ENCODE measurements around the gene POLR3GL. TPM values are rescaled to one million over a fixed set of nuclear protein-coding genes. Genes with fewer than 3 reads are reported as not detected.

Gene POLR3GL
- total RNA-seq, 1 experiment from 2014 or later: 7.9 TPM

- H3K27ac Mint-ChIP-seq: no peak overlapping the region
- no peak for TF ChIP-seq CTCF (conservative IDR thresholded peaks at IDR 0.05)
Observed at GRCh38 chr1:145949219-145949618, 15.3 kb upstream of the POLR3GL start.

More at GRCh38 chr1:145949219-145949618, 15.3 kb upstream of the POLR3GL start:
- H2AK5ac ChIP-seq (ENCODE audit: insufficient read length, low read length): no peak overlapping the region
- no peak overlapping the region for H3K27ac ChIP-seq (ENCODE audit: insufficient read length, low read depth, low read length)
- no peak overlapping the region for H3K4me2 ChIP-seq (ENCODE audit: insufficient read depth, insufficient read length, low read length)
- Mint-ChIP-seq H3K27me3 (ENCODE audit: low read depth) (no peaks in the 10 kb centered on the region), H3K36me3 (ENCODE audit: insufficient read depth in 1 of 3, low read depth in 3 of 3) (no peaks in the 10 kb centered on the region), H3K9me3 (no peaks in the 10 kb centered on the region), H3K4me3 (no peak overlapping the region), H3K4me1 (peaks cover 16 to 21% of the 10 kb centered on the region in 2 experiments)
- no peak overlapping the region for H3K23ac ChIP-seq (ENCODE audit: insufficient read length, low read depth, low read length)
- H3K27me3 ChIP-seq (ENCODE audit: insufficient read depth, low read length): no peaks in the 10 kb centered on the region
- no peak overlapping the region for H3T11ph ChIP-seq (ENCODE audit: low read length)
- no peak overlapping the region for H3K4ac ChIP-seq (ENCODE audit: low read depth, low read length)
- no peak overlapping the region for H2BK120ac ChIP-seq (ENCODE audit: low read depth, low read length, poor library complexity, severe bottlenecking)
- H4K8ac ChIP-seq (replicated peaks; ENCODE audit: insufficient read length, low read depth, low read length): no peak overlapping the region
- no peak overlapping the region for H3K18ac ChIP-seq (ENCODE audit: insufficient read length, low read depth, low read length)
- H3K79me1 ChIP-seq (ENCODE audit: insufficient read depth, low read depth, low read length, poor library complexity, severe bottlenecking): no peaks in the 10 kb centered on the region
- WGBS (ENCODE audit: extremely low coverage, insufficient read length, low lambda C conversion rate): no CpG with 5 or more reads among the region's 4 CpGs
- no peak overlapping the region for H3K14ac ChIP-seq (ENCODE audit: insufficient read depth, low read length)
- no peak overlapping the region for H3K9ac ChIP-seq (ENCODE audit: extremely low read depth, insufficient read length, low read length)
- no peak overlapping the region for H2BK15ac ChIP-seq (ENCODE audit: low read depth, low read length)
- H3K23me2 ChIP-seq (ENCODE audit: insufficient read length, low read depth, low read length, poor library complexity, severe bottlenecking): no peaks in the 10 kb centered on the region
- no peak for DNase-seq
- H4K5ac ChIP-seq (ENCODE audit: insufficient read length, low read depth, low read length): no peak overlapping the region
- H2AFZ ChIP-seq (ENCODE audit: low read length): no peak overlapping the region
- no peak overlapping the region for H4K91ac ChIP-seq (ENCODE audit: insufficient read length, low read depth, low read length)
- no peak overlapping the region for H3K56ac ChIP-seq (ENCODE audit: insufficient read length, low read depth, low read length)
- peaks cover 6% of the 10 kb centered on the region; the same call in 1 of the 2 replicates for H3K4me1 ChIP-seq (ENCODE audit: insufficient read depth, low read length)
- H3K79me2 ChIP-seq (ENCODE audit: insufficient read depth, low read length): no peaks in the 10 kb centered on the region
- H4K20me1 ChIP-seq (ENCODE audit: control insufficient read depth, insufficient read depth, insufficient read length): no peaks in the 10 kb centered on the region
- H2BK5ac ChIP-seq (ENCODE audit: insufficient read length, low read length): no peak overlapping the region
- no peaks in the 10 kb centered on the region for H3K9me3 ChIP-seq (ENCODE audit: control insufficient read depth, low read depth, low read length)
- H2BK20ac ChIP-seq (ENCODE audit: low read depth, low read length, poor library complexity, severe bottlenecking): no peak overlapping the region
- H2BK12ac ChIP-seq (ENCODE audit: insufficient read length, low read depth, low read length): no peak overlapping the region

Measured in H9 (cell line).